T-helper 17 cell (primary cell): ENCODE results near the gene TTLL5. TPM values are rescaled to one million over a fixed set of nuclear protein-coding genes. Genes with fewer than 3 reads are reported as not detected.

Experiments
- ATAC-seq: fragments of 150-1000 bp; cut with Tn5 transposase; 2 replicates; pipeline ENCODE4 v1.10.0; 2021; ENCODE audit warnings: mild to moderate bottlenecking, moderate library complexity
- DNase-seq, 3 donors: peaks; one replicate each; pipeline versions ENCODE4 v3.0.0 to v3.0.0-alpha.2; 2020 to 2021
- H3K9me3 ChIP-seq: one replicate; pipeline ENCODE4 v1.7.0; 2013; ENCODE audit warnings: low read length, mild to moderate bottlenecking; ENCODE audit not compliant: control insufficient read depth, poor library complexity, severe bottlenecking
- H3K27ac Mint-ChIP-seq: one replicate; pipeline ENCODE4 v1.8.0; 2022; ENCODE audit warnings: mild to moderate bottlenecking, moderate library complexity, mixed read lengths
- H3K27me3 Mint-ChIP-seq: one replicate; pipeline ENCODE4 v1.8.0; 2022; ENCODE audit warnings: mixed read lengths
- H3K36me3 Mint-ChIP-seq: one replicate; pipeline ENCODE4 v1.8.0; 2022; ENCODE audit warnings: low read depth, mixed read lengths
- H3K4me1 Mint-ChIP-seq: one replicate; pipeline ENCODE4 v1.8.0; 2022; ENCODE audit warnings: mild to moderate bottlenecking, mixed read lengths
- H3K4me3 Mint-ChIP-seq: one replicate; pipeline ENCODE4 v1.8.0; 2022; ENCODE audit warnings: mild to moderate bottlenecking, moderate library complexity, mixed read lengths
- total RNA-seq, 4 donors: library from RNA in 2 of 4; stranded (reverse) in 2 of 4; gene quantifications; one replicate each; pipeline ENCODE4 v1.2.3 and lab custom pipeline; 2022 to 2026

TTLL5 gene
- total RNA-seq, 2 donors from 2014 or later: 26.0 to 31.9 TPM

DNA sequence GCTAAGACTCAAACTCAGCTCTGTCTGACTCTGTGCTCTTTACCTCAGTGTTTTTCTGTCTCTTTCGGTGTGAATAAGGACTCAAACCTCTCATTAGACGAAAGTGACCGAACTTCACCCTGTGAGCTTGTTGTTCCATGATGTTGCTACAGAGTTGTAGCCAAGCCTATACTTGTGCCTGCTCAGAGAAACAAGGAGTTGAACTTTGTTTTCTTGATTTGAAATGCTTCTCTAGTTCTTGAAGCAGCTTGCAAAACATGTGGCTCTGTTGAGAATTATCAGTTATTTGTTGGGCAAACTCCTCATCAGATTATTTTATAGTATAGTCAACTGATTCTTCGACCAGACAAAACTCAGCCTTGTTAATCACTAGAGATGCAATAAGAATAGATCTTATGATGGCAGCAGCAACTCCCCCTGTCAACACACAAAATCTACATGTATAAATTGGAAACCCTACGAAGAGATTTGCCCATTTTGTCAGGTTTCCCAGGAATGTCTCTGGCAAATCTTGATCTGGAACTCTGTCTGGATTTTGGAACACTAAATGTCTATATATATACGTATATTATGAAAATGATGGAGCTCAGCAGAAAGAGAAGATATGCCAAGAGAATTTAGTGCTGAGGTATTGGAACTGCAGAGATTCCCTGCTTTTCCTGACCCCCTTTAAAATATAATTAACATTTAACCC is 146.8 kb downstream of the TTLL5 start:
- H3K9me3 ChIP-seq: no peaks in the 10 kb centered on the region
- DNase-seq (no peak), ATAC-seq (no peak)
- H3K27ac Mint-ChIP-seq: no peak overlapping the region
- H3K36me3 Mint-ChIP-seq: peaks cover 13% of the 10 kb centered on the region
- H3K4me3 Mint-ChIP-seq: no peak overlapping the region
- peaks cover 3% of the 10 kb centered on the region for H3K4me1 Mint-ChIP-seq
- no peaks in the 10 kb centered on the region for H3K27me3 Mint-ChIP-seq

DNA sequence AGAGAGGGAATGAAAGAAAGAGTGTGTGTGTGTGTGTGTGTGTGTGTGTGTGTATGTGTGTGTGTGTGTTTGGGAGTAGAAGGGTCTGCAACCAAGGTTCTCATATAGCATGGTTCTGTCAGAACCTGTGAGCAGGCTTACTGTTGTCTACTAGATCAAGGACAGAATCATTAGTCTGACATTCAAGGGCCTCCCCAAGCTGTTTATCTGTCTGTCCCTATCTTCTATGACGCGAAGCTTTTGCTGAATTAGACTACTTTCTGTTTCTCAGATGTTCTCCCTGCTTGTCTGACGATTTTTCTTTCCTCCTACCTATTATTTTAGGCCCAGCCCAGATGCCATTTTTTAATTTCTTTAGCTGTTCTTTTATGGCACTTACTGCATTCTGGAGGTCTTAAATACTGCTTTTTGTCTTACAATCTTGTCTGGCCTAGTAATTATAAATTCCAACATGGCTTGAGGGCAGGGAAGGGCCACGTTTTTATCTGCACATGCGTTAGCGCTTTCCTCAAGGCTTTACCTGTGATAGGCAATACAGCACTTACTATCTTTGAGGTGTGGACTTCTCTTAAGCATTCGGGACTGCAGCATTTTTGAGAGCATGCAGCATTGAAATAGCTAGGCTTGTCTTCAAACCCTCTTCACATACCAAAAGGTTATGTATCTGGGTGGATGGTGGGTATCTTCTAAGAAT is 150.2 kb downstream of the TTLL5 start:
- Mint-ChIP-seq H3K27ac (no peak overlapping the region), H3K27me3 (no peaks in the 10 kb centered on the region)

DNA sequence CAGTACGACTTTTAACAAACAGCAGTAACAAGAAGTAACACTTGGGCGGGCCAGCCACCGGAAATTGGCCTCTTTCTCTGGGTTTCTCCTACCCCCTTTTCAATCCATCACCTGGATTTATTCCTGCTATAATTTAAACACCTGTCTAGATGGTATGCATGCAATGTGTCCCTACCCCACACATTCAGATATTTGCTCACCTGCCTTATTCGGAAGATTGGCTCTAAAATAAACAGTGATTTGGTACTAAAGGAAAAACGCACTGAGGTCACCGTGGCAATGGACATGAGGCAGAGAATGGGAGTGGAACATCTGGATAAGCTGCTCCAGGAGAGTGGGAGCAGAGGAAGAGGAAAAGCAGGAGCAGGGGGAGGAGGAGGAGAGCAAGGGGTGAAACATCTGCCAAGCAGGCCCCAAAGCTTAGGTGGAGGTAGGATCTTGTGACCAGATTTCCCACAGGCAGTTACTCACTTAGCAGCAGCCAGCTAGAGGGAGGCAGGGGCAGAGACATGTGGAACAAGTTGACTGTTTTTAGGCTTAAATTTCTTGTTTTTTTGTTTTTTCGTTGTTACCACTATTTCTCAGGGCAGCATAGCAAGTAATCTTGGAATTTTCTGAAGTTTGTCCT is 150.9 kb downstream of the TTLL5 start:
- H3K9me3 ChIP-seq: no peaks in the 10 kb centered on the region
- ATAC-seq: no peak
- H3K27ac Mint-ChIP-seq: no peak overlapping the region
- H3K4me1 Mint-ChIP-seq: no peaks in the 10 kb centered on the region
- H3K36me3 Mint-ChIP-seq: peaks cover 4% of the 10 kb centered on the region
- H3K27me3 Mint-ChIP-seq: no peaks in the 10 kb centered on the region
- DNase-seq: no peak
- H3K4me3 Mint-ChIP-seq: peak overlapping the region; percentile 63

More for the DNA sequence above, 150.2 kb downstream of the TTLL5 start:
- Mint-ChIP-seq H3K4me1 (peaks cover 3% of the 10 kb centered on the region), H3K36me3 (peaks cover 7% of the 10 kb centered on the region), H3K4me3 (no peak overlapping the region)
- DNase-seq: no peak
- ATAC-seq: no peak
- H3K9me3 ChIP-seq: no peaks in the 10 kb centered on the region

DNA sequence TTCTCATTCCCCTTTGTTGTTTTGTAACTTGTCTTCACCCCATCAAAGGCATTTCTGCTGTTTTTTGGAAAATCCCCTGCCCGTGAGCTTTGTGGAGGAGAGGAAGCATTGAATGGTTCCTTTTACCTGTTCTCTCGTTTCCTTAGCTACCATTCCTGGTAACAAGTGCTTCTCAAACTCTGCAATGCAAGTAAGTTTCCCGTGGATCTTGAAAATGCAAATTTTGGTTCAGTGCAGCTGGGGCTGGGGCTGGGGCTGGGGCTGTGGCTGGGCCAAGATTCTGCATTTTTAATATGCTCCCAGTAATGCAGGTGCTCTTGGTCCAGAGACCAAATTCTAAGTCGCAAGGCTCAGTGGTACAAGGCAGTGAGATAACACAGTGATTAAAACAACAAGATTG is 151.6 kb downstream of the TTLL5 start:
- H3K9me3 ChIP-seq: no peaks in the 10 kb centered on the region
- H3K4me1 Mint-ChIP-seq: no peaks in the 10 kb centered on the region
- H3K27ac Mint-ChIP-seq: no peak overlapping the region
- DNase-seq (no peak), ATAC-seq (no peak)
- peaks cover 4% of the 10 kb centered on the region for H3K36me3 Mint-ChIP-seq
- no peaks in the 10 kb centered on the region for H3K27me3 Mint-ChIP-seq
- no peak overlapping the region for H3K4me3 Mint-ChIP-seq

DNA sequence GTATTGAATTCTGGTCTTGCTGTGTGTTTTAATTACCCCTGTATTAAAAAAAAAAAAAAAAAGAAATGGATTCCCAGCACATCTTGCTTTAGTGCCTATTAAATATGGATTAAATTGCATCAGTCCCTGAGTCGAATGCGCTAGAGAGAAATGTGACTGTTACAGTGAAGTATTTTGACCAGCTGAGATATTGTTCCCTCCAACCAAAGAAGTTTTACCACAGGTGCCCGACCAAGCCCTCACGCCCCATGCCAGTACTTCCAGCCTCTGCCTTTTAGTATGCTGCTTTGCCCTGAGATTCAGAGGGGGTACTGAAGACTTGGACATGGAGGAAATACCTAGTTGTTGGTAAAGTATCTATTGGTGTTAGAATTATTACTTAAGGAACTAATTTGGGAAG is 159.7 kb downstream of the TTLL5 start:
- ATAC-seq (no peak), DNase-seq (no peak)
- no peak overlapping the region for H3K27ac Mint-ChIP-seq
- no peaks in the 10 kb centered on the region for H3K9me3 ChIP-seq
- peaks cover 2% of the 10 kb centered on the region for H3K4me1 Mint-ChIP-seq
- no peaks in the 10 kb centered on the region for H3K27me3 Mint-ChIP-seq
- no peak overlapping the region for H3K4me3 Mint-ChIP-seq
- peaks cover 7% of the 10 kb centered on the region for H3K36me3 Mint-ChIP-seq

DNA sequence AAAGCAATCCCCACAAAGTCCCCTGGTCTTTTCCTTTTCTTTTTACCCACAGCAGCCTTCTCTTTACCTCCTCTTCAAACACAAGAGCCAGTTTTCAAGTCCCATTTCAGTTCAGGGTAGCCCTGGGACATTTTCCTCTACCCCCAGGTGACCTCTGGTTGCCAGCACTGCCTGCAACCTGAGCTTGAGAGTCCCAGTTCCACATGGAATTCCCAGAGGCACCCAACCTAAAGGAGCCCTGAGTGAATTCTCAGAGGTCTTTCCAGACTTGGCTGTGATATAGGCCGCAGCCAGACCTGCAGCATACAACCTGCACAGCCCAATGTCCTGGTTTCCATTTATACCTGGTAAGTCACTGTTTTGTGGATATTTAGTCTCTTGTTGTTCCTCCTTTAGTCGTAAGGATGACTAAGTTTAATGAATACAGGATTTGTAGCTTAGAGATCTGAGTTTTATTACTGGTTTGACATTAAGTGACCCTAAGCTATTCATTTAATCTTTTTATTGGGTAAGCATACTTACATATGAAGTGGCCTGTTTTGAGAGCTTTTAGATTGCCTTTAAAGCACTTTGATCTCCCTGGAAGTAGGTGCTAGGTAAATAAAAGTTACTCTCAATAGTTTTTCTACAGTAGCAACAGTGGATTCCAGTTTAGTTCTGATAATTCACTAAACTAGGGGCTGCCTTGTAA is 160.9 kb downstream of the TTLL5 start:
- peaks cover 2% of the 10 kb centered on the region for H3K4me1 Mint-ChIP-seq
- no peak overlapping the region for H3K27ac Mint-ChIP-seq
- H3K36me3 Mint-ChIP-seq: peaks cover 7% of the 10 kb centered on the region
- H3K4me3 Mint-ChIP-seq: no peak overlapping the region
- DNase-seq (no peak), ATAC-seq (no peak)
- no peaks in the 10 kb centered on the region for H3K27me3 Mint-ChIP-seq
- H3K9me3 ChIP-seq: no peaks in the 10 kb centered on the region

DNA sequence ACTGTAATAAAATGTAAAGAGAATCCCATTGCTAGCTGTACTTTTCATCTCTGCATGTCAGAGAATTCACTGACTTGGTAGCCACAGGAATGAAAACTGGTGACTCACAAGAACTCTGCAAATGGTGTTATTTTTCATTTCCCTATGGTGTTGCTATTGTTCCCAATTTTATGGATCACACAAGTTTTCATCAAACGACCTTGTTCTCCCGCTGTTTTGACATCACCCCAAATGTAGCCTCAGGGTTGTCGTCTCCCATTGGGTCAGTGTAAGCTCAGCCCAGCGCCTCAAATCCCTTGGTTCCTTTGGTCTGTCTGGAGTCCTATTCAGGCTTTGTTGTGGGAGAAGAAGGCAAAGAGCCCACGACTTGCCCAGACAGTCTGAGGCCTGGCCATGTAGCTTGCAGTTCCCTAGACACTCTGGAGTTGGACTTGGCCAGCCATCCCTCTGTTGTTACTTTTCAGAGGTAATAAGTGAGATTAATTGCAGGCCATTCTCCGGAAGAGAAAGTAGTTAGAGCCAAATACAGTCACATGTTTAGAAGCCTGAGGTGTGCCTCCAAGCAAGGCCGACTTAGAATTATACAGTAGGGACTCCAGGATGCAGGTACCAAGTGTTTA is 161.6 kb downstream of the TTLL5 start:
- Mint-ChIP-seq H3K27me3 (no peaks in the 10 kb centered on the region), H3K27ac (no peak overlapping the region), H3K36me3 (peaks cover 7% of the 10 kb centered on the region)

DNA sequence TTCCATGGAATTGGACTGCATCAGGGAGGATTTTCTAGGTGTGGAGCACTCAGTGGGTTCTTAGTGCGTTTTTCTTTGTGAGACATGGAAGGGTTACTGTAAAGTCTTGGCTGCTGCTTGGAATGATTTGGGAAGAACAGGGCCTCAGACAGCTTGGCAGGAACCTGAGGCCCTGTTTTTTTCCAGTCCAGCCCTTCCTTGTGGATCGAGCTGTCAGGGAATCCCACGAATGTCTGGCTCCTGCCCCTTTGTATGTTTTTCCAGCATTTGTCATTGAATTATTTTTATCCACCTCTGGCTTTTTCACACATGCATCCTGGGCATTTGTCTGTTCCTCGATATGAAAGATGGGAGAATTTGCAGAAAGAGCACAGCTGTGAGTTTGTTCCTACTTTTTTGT is 162.3 kb downstream of the TTLL5 start:
- peaks cover 7% of the 10 kb centered on the region for H3K36me3 Mint-ChIP-seq
- ATAC-seq (no peak), DNase-seq (no peak)
- H3K27ac Mint-ChIP-seq: peak overlapping the region; percentile 4
- H3K4me1 Mint-ChIP-seq: peaks cover 2% of the 10 kb centered on the region
- H3K9me3 ChIP-seq: no peaks in the 10 kb centered on the region
- H3K4me3 Mint-ChIP-seq: no peak overlapping the region
- no peaks in the 10 kb centered on the region for H3K27me3 Mint-ChIP-seq

More for the DNA sequence above, 161.6 kb downstream of the TTLL5 start:
- ATAC-seq: no peak
- DNase-seq: no peak
- Mint-ChIP-seq H3K4me1 (peaks cover 2% of the 10 kb centered on the region), H3K4me3 (no peak overlapping the region)
- H3K9me3 ChIP-seq: no peaks in the 10 kb centered on the region

DNA sequence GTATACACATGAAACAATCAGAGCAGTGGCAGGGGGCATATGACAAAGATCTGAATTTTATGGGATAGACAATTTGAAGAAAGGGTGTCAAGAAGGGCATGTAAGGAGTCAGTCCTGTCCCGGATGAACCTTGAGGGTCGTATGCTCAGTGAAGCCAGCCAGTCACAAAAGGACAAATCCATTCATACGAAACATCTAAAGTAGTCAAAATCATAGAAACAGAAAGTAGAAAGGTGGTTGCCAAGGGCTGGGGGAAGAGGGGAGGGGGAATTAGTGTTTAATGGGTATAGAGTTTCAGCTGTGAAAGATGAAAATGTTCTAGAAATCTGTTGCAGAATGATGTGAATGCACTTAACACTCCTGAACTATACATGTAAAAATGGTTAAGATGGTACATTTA is 163.3 kb downstream of the TTLL5 start:
- H3K27me3 Mint-ChIP-seq: no peaks in the 10 kb centered on the region
- peak overlapping the region; percentile 4 for H3K27ac Mint-ChIP-seq
- no peak overlapping the region for H3K4me3 Mint-ChIP-seq
- H3K4me1 Mint-ChIP-seq: peaks cover 2% of the 10 kb centered on the region
- no peaks in the 10 kb centered on the region for H3K9me3 ChIP-seq
- DNase-seq (no peak), ATAC-seq (no peak)
- peaks cover 7% of the 10 kb centered on the region for H3K36me3 Mint-ChIP-seq

DNA sequence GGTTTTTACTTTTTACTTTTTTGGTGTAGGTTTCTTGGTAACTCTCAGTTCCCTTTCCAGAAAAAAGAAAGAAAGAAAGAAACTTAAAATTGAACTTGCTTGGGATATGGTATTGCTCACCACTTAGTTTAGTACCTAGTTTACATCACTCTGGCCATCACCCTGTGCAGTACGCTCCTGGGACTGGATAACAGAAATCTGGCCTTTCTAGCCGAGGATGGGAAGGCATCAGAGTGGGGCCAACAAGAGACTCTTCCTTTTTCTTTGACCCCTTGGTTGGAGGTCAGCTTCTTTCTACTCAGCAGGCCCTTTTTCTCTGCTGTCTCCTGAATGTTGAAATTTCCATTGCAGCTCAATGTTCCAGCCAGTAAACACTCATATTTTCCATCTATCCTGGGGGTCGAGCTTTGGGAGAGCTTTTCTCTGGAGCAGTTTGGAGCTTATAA is 164.1 kb downstream of the TTLL5 start:
- H3K9me3 ChIP-seq: no peaks in the 10 kb centered on the region

DNA sequence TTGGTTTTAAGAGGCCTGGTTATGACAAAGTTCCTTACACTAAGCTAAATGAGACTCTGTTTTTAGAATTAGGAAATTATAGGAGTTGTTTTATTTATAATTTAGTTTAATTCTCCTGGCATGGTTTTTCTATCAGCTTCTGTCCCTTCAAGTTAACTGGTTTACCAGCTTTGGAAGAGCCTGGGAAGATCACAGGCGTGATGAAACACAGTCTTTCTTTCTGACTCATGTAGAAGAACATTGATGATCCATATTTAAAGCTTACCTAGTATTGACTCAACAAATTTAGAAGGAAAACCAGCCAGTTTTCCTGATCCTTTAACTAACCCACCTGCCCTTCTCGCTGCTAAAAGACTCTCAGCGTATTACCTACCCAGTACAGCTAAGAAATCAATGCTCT is 165.6 kb downstream of the TTLL5 start:
- DNase-seq (no peak), ATAC-seq (no peak)
- H3K4me3 Mint-ChIP-seq: no peak overlapping the region
- H3K4me1 Mint-ChIP-seq: peaks cover 10% of the 10 kb centered on the region
- H3K27me3 Mint-ChIP-seq: no peaks in the 10 kb centered on the region
- no peak overlapping the region for H3K27ac Mint-ChIP-seq
- no peaks in the 10 kb centered on the region for H3K9me3 ChIP-seq
- peaks cover 4% of the 10 kb centered on the region for H3K36me3 Mint-ChIP-seq

More for the DNA sequence above, 164.1 kb downstream of the TTLL5 start:
- Mint-ChIP-seq H3K36me3 (peaks cover 7% of the 10 kb centered on the region), H3K27ac (no peak overlapping the region), H3K4me3 (no peak overlapping the region), H3K4me1 (peaks cover 2% of the 10 kb centered on the region), H3K27me3 (no peaks in the 10 kb centered on the region)
- ATAC-seq: no peak
- no peak for DNase-seq

DNA sequence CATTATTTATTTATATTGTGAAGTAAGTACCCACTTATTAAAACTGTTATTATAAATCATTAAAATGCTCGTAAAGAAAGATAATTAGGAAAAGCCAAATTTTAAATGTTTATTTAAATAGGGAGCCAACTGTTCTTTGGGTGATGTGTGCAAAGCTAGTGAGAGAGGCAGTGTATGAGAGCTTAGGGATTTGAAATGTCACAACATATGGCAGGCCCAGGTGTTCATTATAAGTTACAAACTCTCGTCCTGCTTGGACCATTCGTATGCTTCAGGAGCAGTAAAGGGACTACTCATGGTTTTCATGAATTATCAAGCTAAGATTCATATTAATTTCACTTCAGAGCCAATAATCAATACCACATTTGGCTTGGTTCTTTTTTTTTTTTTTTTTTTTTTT is 166.3 kb downstream of the TTLL5 start:
- DNase-seq (no peak), ATAC-seq (no peak)
- Mint-ChIP-seq H3K36me3 (peaks cover 4% of the 10 kb centered on the region), H3K4me1 (peaks cover 14% of the 10 kb centered on the region), H3K27ac (no peak overlapping the region), H3K4me3 (no peak overlapping the region), H3K27me3 (no peaks in the 10 kb centered on the region)
- no peaks in the 10 kb centered on the region for H3K9me3 ChIP-seq

DNA sequence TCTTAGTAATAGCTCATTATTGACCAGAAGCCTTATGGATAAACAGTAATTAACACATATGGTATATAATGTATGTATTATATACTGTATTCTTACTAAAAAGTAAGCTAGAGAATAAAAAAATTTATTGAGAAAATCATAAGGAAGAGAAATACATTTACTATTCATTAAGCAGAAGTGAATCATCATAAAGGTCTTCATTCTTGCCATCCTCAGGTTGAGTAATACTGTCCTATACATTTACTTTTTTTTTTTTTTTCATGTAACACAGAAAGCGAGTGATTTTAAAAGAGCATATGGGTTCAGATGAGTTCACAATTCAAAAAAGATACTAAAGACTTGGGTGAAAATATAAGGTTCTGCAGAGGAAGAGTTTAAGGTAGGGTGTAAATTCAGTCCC is 168.3 kb downstream of the TTLL5 start:
- no peak for DNase-seq
- no peaks in the 10 kb centered on the region for H3K9me3 ChIP-seq
- H3K4me3 Mint-ChIP-seq: no peak overlapping the region
- H3K36me3 Mint-ChIP-seq: peaks cover 4% of the 10 kb centered on the region
- no peak for ATAC-seq
- no peak overlapping the region for H3K27ac Mint-ChIP-seq
- no peaks in the 10 kb centered on the region for H3K27me3 Mint-ChIP-seq
- H3K4me1 Mint-ChIP-seq: peaks cover 17% of the 10 kb centered on the region
